Hematopoietic multipotent progenitor cell treated with erythropoietin and hydrocortisone succinate and interleukin-3 and kit ligand, for 15 days (in vitro differentiated cells): ENCODE results near the gene NAPEPLD.
A peak's percentile ranks its signal among the peaks of the same experiment; 100 is the strongest.
"Not testable (repeated sequence)": the region's sequence is repeated elsewhere in the genome, so short reads cannot be mapped to it uniquely, and the experiment has no call there.

Source experiments
- DNase-seq: peaks from one replicate; pipeline ENCODE4 v3.0.0-alpha.2; 2015; ENCODE audit warnings: low spot score

NAPEPLD gene

DNA sequence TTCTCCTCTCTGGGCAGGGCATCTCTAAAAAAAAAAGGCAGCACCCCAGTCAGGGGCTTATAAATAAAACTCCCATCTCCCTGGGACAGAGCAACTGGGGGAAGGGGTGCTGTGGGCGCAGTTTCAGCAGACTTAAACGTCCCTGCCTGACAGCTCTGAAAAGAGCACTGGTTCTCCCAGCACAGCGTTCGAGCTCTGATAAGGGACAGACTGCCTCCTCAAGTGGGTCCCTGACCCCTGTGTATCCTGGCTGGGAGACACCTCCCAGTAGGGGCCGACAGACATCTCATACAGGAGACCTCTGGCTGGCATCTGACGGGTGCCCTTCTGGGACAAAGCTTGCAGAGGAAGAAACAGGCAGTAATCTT, 42.2 kb downstream of the NAPEPLD start:
- not testable (repeated sequence) for DNase-seq

DNA sequence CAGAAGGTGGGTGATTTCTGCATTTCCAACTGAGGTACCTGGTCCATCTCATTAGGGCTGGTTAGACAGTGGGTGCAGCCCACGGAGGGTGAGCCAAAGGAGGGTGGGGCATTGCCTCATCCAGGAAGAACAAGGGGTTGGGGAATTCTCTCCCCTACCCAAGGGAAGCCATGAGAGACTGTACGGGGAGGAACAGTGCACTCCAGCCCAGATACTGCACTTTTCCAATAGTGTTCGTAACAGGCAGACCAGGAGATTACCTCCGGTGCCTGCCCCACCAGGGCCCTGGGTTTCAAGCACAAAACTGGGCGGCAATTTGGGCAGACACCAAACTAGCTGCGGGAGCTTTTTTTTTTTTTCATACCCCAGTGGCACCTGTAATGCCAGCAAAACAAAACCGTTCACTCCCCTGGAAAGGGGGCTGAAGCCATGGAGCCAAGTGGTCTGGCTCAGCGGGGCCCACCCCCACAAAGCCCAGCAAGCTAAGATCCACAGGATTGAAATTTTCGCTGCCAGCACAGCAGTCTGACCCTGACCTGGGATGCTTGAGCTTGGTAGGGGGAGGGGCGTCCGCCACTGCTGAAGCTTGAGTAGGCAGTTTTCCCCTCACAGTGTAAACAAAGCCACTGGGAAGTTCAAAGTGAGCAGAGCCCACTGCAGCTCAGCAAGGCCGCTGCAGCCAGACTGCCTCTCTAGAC, 42.7 kb downstream of the NAPEPLD start:
- no peak for DNase-seq

DNA sequence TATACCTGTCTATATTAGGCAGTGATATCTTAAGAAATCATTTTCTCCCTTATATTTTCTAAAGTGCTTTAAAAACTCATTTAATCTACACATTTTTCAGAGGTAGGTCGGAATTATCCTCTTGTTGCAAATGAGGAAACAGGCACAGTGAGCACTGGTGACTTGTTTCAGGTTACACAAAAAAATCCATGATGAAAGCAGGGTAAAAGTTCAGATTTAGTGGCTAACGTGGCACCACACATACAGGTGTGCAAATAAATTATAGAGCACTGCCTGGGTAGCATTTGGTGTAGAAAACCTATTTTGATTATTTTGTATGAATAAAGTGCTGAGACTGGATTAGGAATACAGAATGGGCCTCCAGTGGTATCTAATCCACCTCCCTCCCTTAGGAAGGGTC, 47.4 kb downstream of the NAPEPLD start:
- no peak for DNase-seq

DNA sequence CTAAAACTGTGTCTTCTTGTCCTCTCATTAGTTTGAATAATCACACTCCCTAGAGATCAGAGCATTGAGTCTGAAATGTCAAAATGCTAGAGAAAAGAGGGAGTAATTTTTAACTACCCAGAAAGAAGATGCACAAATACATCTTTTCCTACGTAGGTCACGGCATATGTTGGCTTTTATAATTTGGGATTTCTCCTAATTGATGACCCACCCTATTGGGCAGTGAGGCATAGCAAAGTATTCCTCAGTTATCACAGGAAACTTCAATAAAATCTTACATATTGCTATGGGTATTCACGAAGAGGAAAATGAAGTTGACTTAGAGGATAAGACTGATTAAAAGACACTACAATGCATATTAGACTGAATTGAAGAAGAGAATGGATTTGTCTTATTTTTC, 48.6 kb downstream of the NAPEPLD start:
- DNase-seq = no peak

DNA sequence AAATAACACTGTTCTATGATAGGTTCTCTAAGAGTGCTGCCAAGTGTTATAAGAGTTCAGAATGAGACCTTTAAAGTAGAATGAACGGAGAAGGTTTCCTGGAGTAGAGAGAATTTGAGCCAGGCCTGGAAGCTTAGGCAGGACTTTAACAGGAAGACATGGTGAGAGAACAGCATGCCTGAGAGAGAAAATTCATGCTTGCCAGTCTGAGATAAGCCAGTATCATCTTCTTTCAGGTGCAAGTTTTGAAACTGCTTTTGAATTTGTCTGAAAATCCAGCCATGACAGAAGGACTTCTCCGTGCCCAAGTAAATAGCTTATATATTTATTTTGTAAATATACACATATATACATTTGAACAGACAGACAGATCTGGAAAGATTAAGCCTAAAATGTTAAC, 51.9 kb downstream of the NAPEPLD start:
- DNase-seq = peak; percentile 73

DNA sequence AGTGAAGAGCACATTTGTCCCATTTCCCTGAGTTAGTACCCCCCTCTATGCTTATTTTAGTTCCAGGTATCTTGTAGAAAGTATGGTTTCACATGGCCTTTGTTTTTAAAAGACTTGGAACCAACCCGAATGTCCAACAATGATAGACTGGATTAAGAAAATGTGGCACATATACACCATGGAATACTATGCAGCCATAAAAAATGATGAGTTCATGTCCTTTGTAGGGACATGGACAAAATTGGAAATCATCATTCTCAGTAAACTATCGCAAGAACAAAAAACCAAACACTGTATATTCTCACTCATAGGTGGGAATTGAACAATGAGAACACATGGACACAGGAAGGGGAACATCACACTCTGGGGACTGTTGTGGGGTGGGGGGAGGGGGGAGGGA, 53.3 kb downstream of the NAPEPLD start:
- DNase-seq = not testable (repeated sequence)

DNA sequence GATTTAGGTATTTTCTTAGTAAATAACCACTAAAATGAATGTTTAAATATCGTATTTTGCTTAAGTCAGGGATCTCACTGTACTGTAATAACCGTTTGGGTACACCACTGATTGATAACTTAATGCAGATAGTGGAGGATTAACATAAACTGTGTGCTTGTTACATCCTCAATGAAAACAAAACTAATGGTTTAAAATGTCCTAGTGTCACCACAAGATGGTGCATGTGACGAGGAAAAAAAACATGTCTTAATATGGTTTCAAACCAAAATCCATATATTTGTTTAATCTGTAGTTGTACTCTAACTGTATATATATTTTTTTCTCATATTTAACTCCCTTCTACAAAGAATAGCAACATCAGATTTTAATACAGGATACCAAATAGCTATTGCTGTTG, 54.8 kb downstream of the NAPEPLD start:
- DNase-seq = peak; percentile 66

DNA sequence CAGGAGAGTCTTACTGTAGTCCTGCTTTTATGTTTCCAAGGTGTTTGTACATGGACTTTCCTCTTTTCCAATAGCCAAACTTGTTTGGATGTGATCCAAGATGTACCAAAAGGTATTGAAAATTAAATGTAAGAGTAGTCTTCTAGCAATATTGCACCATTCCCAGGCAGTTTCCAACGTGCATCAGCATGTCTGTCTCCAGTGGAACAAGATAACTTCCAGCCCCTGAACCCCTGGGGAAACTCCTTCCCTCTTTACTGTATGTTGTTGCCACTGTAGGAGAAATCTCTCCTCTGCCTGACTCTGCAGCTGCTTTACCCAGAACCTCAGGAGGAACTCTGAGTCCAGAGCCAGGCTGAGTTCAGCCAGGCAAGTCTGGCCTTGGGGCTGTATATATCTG, 55.5 kb downstream of the NAPEPLD start:
- DNase-seq = no peak

DNA sequence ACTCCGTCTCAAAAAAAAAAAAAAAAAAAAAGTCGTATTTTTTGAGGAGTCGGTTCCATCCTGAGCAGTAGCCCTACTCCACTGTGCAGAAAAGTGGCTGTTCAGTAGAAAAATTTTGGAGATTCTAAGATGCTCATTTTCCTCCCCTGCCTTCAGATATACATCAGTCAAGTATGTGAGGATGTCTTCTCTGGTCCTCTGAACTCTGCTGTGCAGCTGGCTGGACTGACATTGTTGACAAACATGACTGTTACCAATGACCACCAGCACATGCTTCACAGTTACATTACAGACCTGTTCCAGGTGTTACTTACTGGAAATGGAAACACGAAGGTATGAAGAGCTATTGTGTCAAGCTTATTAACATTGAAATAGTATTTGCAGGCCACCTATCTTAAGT, 56.6 kb downstream of the NAPEPLD start:
- DNase-seq = not testable (repeated sequence)

DNA sequence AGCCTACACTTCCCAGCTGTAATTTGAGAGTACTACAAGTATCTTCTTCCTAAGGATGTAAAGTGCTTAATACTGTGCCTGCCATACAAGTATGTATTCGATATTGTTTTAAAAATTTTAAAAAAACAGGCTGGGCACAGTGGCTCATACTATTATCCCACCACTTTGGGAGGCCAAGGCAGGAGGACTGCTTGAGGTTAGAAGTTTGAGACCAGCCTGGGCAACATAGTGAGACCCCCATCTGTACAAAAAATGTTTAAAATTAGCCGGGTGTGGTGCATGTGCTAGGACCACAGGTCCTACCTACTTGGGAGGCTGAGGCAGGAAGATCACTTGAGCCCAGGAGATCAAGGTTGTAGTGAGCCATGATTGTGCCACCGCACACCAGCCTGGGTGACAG, 65.7 kb downstream of the NAPEPLD start:
- DNase-seq = no peak

DNA sequence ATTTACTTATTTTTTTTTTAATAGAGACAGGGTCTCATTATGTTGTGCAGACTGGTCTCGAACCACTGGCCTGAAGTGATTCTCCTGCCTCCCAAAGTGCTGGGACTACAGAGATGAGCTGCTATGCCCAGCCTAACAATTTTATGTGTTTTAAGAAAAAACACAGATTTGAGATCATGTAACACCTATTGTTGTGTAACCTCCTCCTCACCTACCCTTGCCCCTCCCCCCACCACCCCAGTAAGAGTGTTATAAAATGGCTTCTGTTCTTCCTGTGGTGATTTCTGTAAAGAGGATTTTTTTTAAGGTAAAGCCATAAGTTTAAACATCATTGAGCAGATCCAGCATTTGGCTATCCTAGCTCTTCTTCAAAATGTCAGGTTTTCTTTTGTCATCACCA, 66.4 kb downstream of the NAPEPLD start:
- no peak for DNase-seq

DNA sequence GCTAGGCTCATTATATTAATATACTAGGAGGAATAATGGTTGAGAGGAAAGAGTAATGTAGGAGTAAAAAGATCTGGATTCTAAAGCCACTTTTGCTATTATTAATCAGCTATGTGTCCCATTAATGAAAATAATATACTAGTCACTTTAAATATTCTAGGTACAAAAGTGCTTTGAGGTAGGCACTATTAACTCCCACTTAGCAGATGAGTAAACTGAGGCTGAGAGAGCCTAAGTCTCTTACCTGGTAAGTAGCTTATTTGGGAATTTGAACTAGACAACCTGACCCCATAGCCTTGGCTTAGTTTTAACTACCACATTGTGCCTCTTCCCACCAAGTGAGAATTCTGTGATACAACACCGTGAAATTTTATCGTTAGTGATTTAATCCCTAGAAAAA, 68.0 kb downstream of the NAPEPLD start:
- DNase-seq = no peak

DNA sequence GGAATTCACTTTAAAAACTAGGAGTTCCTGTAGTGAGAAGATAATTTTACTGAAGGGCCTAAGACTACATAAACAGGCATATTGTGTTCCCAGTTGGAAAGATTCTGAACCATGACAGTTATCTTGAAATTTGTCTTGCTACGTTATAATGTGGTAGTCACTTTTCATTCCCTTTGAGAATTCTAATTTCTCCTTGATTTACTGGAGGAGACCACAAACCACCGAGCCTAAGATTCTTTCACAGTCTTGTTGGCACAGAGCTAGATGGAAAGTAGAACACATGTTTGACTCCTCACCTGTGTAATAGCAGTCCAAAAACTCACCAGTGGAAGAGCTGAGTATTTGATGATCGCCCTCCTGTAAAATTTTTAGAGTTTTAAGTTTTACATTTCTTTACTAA, 69.1 kb downstream of the NAPEPLD start:
- DNase-seq = no peak

DNA sequence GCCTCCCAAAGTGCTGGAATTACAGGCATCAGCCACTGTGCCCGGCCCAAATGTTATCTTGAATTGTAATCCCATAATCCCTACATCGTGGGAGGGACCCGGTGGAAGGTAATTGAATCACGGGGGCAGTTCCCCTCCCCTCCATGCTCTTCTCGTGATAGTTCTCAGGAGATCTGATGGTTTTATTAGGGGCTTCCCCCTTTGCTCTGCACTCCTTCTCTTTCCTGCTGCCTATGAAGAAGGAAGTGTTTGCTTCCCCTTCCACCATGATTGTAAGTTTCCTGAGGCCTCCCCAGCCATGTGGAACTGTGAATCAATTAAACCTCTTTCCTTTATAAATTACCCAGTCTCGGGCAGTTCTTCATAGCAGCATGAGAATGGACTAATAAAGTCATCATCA, 70.7 kb downstream of the NAPEPLD start:
- DNase-seq = not testable (repeated sequence)

DNA sequence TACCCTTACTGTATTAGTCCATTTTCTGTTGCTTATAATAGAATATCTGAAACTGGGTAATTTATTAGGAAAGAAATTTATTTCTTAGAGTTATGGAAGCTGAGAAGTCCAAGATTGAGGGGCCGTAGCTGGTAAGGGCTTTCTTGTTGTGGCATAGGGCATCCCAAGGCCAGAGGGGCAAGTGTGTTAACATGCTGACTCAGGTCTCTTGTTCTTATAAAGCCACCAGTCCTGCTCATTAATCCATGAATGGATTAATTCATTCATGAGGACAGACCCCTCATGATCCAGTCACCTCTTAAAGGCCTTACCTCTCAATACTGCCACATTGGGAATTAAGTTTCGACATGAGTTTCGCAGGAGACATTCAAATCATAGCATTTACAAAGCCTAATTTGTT, 71.6 kb downstream of the NAPEPLD start:
- no peak for DNase-seq

DNA sequence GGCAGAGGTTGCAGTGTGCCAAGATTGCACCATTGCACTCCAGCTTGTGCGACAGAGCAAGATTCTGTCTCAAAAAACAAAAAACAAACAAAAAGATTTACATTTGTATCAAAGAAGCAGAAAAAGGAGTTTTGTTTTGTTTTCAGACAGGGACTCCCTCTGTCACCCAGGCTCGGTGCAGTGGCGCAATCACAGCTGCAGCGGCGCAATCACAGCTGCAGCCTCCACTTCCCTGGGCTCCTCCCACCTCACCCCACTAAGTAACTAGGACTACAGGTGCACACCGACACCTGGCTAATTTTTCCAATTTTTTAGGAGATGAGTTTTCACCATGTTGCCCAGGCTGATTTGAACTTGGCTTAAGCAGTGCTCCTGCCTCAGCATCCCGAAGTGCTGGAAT, 72.1 kb downstream of the NAPEPLD start:
- no peak for DNase-seq

DNA sequence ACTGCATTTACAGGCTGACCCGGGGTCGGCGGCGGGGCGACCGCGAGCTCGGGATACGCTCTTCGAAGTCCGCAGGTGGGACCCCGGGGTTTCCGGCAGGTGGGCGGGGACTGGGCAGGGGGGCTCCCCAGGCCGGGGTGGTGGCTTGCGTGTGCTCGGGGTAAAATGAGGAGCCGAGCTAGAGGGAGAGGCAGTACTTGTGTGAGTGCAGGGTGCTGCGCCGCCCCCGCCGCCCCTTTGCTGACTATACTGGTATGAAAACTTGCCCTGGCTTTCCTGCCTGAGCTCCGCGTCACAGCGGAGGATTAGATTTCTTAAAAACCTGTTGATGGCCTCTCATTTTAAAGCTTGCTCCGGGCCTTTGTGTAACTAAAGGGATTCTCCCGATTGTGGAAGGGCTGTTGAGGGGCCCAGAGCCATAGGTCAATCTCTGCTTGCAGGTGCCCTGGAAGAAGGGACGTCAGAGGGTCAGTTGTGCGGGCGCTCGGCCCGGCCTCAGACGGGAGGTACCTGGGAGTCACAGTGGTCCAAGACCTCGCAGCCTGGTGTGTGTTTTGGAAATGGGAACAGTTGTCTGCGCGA, 73.5 kb downstream of the NAPEPLD start:
- peak; percentile 39 for DNase-seq

DNA sequence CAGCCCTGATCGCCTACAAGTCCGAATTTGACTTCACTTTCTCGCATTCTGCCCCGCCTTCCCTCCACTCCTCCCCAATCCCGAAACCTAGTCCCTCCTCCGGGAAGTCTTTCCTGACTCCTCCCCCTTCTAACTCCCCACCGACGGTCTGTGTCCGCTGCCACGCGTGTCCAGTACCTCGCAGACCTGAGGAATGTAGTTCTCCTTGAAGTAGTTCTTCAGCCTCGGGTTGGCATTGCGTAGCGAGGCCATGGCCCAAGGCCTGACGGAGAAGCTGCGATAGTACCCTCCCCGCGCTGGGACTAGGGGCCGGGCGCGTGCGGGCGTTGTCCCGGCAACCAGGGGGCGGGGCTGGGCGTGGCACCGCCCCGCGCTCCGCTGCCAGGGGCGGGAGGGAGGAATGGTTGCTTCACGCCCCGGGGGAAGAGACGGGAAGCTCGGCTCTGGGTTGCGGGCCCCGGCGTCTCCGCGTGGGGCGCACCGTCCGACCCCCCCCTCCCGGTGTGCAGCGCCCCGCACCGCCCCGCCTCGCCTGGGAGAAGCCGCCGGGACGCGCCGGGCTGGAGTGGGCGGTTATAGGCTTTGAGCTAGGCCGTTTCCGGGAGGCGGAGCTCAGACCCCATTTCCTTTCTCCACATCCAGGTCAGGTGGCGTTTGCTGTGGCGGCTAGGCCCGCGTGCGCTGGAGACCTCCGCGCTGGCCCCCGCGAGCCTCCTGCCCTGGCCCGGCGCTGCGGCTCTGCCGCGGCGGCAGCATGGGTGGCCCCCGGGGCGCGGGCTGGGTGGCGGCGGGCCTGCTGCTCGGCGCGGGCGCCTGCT, 74.2 kb downstream of the NAPEPLD start, which contains the start of the genes ARMC10 and FBXL13:
Gene ARMC10 (plus strand): TSS at position 622 of the 818 bp plus-strand sequence. CDS start 133 bp downstream, at position 755.
Gene FBXL13 (minus strand): TSS at position 278 of the 818 bp plus-strand sequence.
- peak; percentile 92 for DNase-seq

DNA sequence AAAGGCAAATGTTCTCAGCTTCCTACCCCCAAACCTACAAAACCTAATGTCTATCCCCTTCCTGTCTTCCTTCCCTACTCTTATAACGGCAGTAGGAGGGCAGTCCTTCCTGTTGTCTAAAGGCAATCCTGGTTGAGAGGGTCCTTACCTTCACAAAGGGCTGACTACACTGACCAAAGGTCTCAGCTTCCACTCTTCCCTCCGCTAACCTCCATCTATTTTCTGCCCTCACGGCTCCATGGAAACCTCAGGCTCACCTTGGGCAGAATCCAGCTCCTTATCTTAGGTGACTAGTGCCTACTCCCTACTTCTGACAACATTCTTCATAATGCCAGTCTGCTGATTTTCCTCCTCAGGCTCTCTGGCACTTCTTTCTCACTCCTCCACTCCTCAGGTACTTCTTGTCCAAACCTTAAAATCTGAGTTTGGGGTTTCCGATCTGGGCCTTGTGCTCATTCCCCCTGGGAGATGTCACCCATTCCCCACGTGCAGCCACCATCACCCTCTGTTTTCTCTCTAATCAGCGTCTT, 74.8 kb downstream of the NAPEPLD start:
- DNase-seq = peak; percentile 12

DNA sequence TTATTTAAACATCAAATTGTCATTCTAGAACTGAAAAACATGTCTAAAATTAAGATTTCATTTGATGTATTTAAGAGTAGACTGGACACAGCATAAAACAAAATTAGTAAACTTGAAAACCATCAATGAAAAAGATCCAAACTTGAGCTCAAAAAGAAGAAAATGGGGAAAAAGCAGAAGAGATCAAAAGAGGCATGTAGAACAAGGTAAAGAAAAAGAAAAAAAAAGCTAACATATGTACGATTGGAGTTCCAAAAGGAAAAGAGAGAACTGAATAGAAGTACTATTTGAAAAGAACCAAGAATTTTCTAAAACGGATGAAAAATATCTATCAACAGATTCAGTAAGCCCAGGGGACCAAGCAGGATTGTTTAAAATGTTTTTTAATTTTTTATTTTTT, 77.9 kb downstream of the NAPEPLD start:
- DNase-seq = no peak

DNA sequence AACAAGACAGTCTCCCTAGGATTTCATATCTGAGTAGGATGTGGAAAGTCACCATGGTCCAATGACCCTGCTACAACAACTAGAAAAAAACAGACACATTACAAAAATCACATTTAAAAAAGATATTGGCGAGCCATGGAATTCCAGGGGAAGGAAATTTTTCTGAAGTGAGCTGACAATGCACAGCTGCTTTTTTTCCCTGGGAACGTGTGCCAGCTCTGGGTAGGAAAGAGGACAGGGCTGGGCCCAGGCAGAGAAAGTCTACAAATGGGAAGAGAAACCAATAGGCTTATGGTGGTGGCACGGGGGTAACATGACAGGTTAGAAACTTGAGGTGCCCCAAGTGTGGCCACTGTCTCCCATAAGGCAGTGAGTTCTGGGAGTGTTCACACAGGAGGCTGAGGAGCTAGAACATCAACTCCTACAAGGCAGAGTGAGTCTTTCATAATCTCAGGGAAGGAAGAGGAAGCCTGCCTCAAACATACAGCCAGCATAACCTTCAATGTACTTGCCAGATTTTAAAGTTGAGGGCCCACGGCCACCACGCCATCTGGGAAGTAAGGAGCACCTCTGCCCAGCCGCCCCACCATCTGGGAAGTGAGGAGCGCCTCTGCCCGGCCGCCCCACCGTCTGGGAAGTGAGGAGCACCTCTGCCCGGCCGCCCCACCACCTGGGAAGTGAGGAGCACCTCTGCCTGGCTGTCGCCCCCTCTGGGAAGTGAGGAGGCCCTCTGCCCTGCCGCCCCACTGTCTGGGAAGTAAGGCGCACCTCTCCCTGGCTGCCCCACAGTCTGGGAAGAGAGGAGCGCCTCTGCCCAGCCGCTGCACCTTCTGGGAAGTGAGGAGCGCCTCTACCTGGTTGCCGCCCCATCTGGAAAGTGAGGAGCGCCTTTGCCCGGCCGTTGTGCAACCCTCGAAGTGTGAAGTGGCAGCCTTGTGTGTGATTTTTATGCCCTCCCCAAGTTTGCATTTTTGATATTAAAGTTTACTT, 80.2 kb downstream of the NAPEPLD start:
- DNase-seq = no peak

DNA sequence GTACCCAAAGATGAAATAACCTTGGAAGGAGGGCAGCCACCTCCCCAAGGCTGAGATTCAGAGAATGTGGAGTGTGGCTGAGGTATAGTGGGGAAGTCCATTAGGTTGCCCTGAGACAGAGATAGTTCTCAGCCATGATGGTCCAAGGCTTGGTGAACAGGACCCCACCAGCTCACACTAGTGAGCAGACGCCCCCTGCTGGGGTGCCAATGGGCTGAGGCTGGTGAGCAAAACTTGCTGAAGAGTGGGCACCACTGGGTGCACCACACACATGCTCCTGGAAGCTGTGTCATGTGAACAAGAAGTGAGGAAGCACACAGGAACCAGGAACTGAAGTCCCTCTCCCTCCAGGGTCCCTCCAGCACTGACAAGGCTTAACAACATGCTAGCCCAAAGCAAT, 83.2 kb downstream of the NAPEPLD start:
- DNase-seq = peak; percentile 50
